Smooth muscle cell (in vitro differentiated cells): ENCODE results near the gene ANKRD17. TPM values are rescaled to one million over a fixed set of nuclear protein-coding genes. Genes with fewer than 3 reads are reported as not detected.
"Not testable (repeated sequence)": the region's sequence is repeated elsewhere in the genome, so short reads cannot be mapped to it uniquely, and the experiment has no call there.

Experiments
- DNase-seq: peaks from one replicate; lab custom pipeline; 2025; ENCODE audit not compliant: unreplicated experiment; lab: John Stamatoyannopoulos, UW
- H2AFZ ChIP-seq: fragments of 200-600 bp; sonication (generic); 2 replicates; pipeline ENCODE4 v1.6.0; 2016; ENCODE audit warnings: antibody characterized with exemption, low read depth, mild to moderate bottlenecking
- H3F3A ChIP-seq: fragments of 200-600 bp; sonication (generic); 2 replicates; pipeline ENCODE4 v1.6.0; 2017; ENCODE audit warnings: antibody characterized with exemption, low read depth
- H3K27ac ChIP-seq: fragments of 200-600 bp; sonication (generic); 2 replicates; pipeline ENCODE4 v1.5.1; 2016; ENCODE audit warnings: low read depth, mild to moderate bottlenecking
- H3K27me3 ChIP-seq: fragments of 200-600 bp; sonication (generic); 2 replicates; pipeline ENCODE4 v1.6.1; 2016; ENCODE audit warnings: low read depth, mild to moderate bottlenecking
- H3K36me3 ChIP-seq: fragments of 200-600 bp; sonication (generic); 2 replicates; pipeline ENCODE4 v1.5.1; 2016; ENCODE audit warnings: low read depth
- H3K4me1 ChIP-seq: fragments of 200-600 bp; sonication (generic); 2 replicates; pipeline ENCODE4 v1.5.1; 2016; ENCODE audit warnings: low read depth
- H3K4me2 ChIP-seq: fragments of 200-600 bp; sonication (generic); 2 replicates; pipeline ENCODE4 v1.6.0; 2016; ENCODE audit warnings: mild to moderate bottlenecking
- H3K4me3 ChIP-seq: fragments of 200-600 bp; sonication (generic); 2 replicates; pipeline ENCODE4 v1.5.1; 2016; ENCODE audit warnings: mild to moderate bottlenecking
- H3K79me2 ChIP-seq: fragments of 200-600 bp; sonication (generic); 2 replicates; pipeline ENCODE4 v1.6.0; 2016; ENCODE audit warnings: low read depth, mild to moderate bottlenecking
- H3K9ac ChIP-seq: fragments of 200-600 bp; sonication (generic); 2 replicates; pipeline ENCODE4 v1.6.0; 2016; ENCODE audit warnings: low read depth
- H3K9me3 ChIP-seq: fragments of 200-600 bp; sonication (generic); replicated peaks from 2 replicates; pipeline ENCODE4 v1.5.1; 2016; ENCODE audit warnings: low read depth
- H4K20me1 ChIP-seq: fragments of 200-600 bp; sonication (generic); 2 replicates; pipeline ENCODE4 v1.6.0; 2016; ENCODE audit warnings: low read depth
- CTCF ChIP-seq: fragments of 200-600 bp; sonication (generic); IDR thresholded peaks from 2 replicates; pipeline ENCODE4 v1.5.1; 2017; ENCODE audit warnings: borderline replicate concordance, mild to moderate bottlenecking, antibody characterized with exemption; ENCODE audit not compliant: insufficient read depth, poor library complexity, severe bottlenecking
- WGBS: methylation state at CpG from one replicate; pipeline ENCODE4 v1.1.7; 2016; ENCODE audit warnings: low lambda C conversion rate; 5-methylcytosine and 5-hydroxymethylcytosine counted together
- polyA plus RNA-seq: library from polyadenylated mRNA; unstranded; fragments of >200 nt; fragmentation: Nextera tagmentation; extraction: Ambion mirVana; gene quantifications from 2 replicates; pipeline ENCODE4 v1.2.1, GENCODE V29; 2016
- total RNA-seq: library from RNA; depleted of rRNA; stranded (reverse); fragments of >200 nt; gene quantifications from 2 replicates; pipeline ENCODE4 v1.2.3, GENCODE V29; 2014

Gene ANKRD17
- total and polyA plus RNA-seq, 2 experiments from 2014 or later, result 29.7 to 58.0 TPM

- WGBS, result 94% methylated on average over 8 of the region's 8 CpGs
- Histone ChIP-seq H3K27me3 (no peaks in the 10 kb centered on the region), H2AFZ (no peak overlapping the region), H3K4me2 (no peak overlapping the region), H3K79me2 (peaks cover 94% of the 10 kb centered on the region), H3K9ac (no peak overlapping the region), H3F3A (no peaks in the 10 kb centered on the region), H3K4me1 (no peaks in the 10 kb centered on the region), H4K20me1 (peaks cover 60% of the 10 kb centered on the region), H3K27ac (no peak overlapping the region), H3K4me3 (no peak overlapping the region), H3K9me3 (no peaks in the 10 kb centered on the region), H3K36me3 (peaks cover 3% of the 10 kb centered on the region)
- no peak for DNase-seq
- no peak for TF ChIP-seq CTCF
Observed at GRCh38 chr4:73231518-73232487, 26.8 kb downstream of the ANKRD17 start.

GRCh38 chr4:73230865-73231517 lies 27.6 kb downstream of the ANKRD17 start:
- 93% methylated on average over 3 of the region's 3 CpGs for WGBS
- no peaks in the 10 kb centered on the region for H3K27me3 ChIP-seq
- H3K79me2 ChIP-seq, result peaks cover 92% of the 10 kb centered on the region
- H3K36me3 ChIP-seq, result no peaks in the 10 kb centered on the region
- H3K4me2 ChIP-seq, result no peak overlapping the region
- H3K4me3 ChIP-seq, result no peak overlapping the region
- H3K9ac ChIP-seq, result no peak overlapping the region
- no peaks in the 10 kb centered on the region for H3K9me3 ChIP-seq
- TF ChIP-seq CTCF, result no peak
- peaks cover 56% of the 10 kb centered on the region for H4K20me1 ChIP-seq
- no peak overlapping the region for H3K27ac ChIP-seq
- DNase-seq, result no peak
- H3K4me1 ChIP-seq, result no peaks in the 10 kb centered on the region
- H2AFZ ChIP-seq, result no peak overlapping the region
- H3F3A ChIP-seq, result no peaks in the 10 kb centered on the region

DNA sequence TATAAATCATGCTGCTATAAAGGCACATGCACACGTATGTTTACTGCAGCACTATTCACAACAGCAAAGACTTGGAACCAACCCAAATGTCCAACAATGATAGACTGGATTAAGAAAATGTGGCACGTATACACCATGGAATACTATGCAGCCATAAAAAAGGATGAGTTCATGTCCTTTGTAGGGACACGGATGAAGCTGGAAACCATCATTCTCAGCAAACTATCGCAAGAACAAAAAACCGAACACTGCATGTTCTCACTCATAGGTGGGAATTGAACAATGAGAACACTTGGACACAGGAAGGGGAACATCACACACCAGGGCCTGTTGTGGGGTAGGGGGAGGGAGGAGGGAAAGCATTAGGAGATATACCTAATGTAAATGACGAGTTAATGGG lies 29.8 kb downstream of the ANKRD17 start:
- not testable (repeated sequence) for H3K4me1 ChIP-seq, H3K36me3 ChIP-seq, H3K9me3 ChIP-seq, DNase-seq, H3K27me3 ChIP-seq, H3K27ac ChIP-seq, H3K9ac ChIP-seq, H3K4me3 ChIP-seq, H3F3A ChIP-seq, H2AFZ ChIP-seq, H3K4me2 ChIP-seq
- peaks cover 61% of the 10 kb centered on the region for H4K20me1 ChIP-seq
- 96% methylated on average over 6 of the region's 6 CpGs for WGBS
- peaks cover 89% of the 10 kb centered on the region for H3K79me2 ChIP-seq

DNA sequence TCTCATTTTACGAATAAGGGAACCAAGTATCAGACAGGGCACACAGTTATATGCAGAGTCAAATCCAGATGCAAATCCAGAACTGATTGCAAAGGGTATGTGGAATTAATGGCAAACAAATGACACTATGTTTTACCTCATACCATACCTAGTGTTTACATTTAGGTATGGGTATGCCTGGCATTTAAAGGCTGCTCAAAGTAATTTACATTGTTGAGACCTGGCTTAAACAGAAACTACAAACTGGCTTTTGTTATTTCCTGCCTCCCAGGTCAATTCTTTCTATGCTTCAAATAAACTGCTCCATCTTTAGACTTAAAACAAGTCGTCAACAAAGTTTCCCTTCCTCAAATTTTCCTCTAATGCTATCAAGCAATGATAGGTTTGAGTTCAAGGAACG lies 33.7 kb downstream of the ANKRD17 start:
- H3K4me3 ChIP-seq, result no peak overlapping the region
- H3K4me2 ChIP-seq, result no peak overlapping the region
- TF ChIP-seq CTCF, result no peak
- no peak overlapping the region for H2AFZ ChIP-seq
- H3K79me2 ChIP-seq, result peaks cover 85% of the 10 kb centered on the region
- no peak for DNase-seq
- H3K9ac ChIP-seq, result no peak overlapping the region
- peaks cover 18% of the 10 kb centered on the region for H3F3A ChIP-seq
- 76% methylated on average over 3 of the region's 3 CpGs for WGBS
- no peaks in the 10 kb centered on the region for H3K9me3 ChIP-seq
- peaks cover 60% of the 10 kb centered on the region for H4K20me1 ChIP-seq
- no peaks in the 10 kb centered on the region for H3K27me3 ChIP-seq
- no peaks in the 10 kb centered on the region for H3K36me3 ChIP-seq
- peak overlapping the region; percentile 94 for H3K27ac ChIP-seq
- H3K4me1 ChIP-seq, result peaks cover 20% of the 10 kb centered on the region
